Adipose tissue (tissue), 3 donors: Measurements from ENCODE around the gene GAS2L3. TPM values are rescaled to one million over a fixed set of nuclear protein-coding genes. Genes with fewer than 3 reads are reported as not detected.
"Not testable (repeated sequence)": the region's sequence is repeated elsewhere in the genome, so short reads cannot be mapped to it uniquely, and the experiment has no call there.

Experiments used
- H3K27ac ChIP-seq: one replicate; pipeline ENCODE4 v1.5.1; 2013; ENCODE audit warnings: low read depth, low read length
- WGBS, 3 donors: extraction: QIAGEN DNeasy Blood & Tissue Kit; methylation state at CpG; one replicate each; pipeline ENCODE4 v1.1.7; 2013; 5-methylcytosine and 5-hydroxymethylcytosine counted together
- polyA plus RNA-seq, 3 donors: library from polyadenylated mRNA; stranded (reverse); fragments of 200-250 nt; gene quantifications; one replicate each; pipeline ENCODE4 v1.2.3, GENCODE V29; 2013
- donor health status: healthy with polysubstance abuse.
- donor health status: Bipolar disorder and iron deficiency.
- donor health status: healthy.

The GAS2L3 gene
- polyA plus RNA-seq, 3 donors: 0.35 to 1.4 (median 0.90) TPM

- H3K27ac ChIP-seq: not testable (repeated sequence)
- WGBS, 3 donors: 40 to 94% (median 91%) methylated on average over 11 of the region's 11 CpGs
These were observed 59.8 kb downstream of the GAS2L3 start for GRCh38 chr12:100633082-100633785.

GRCh38 chr12:100643246-100643645 is 69.8 kb downstream of the GAS2L3 start:
- no peak overlapping the region for H3K27ac ChIP-seq
- WGBS, 3 donors: 85 to 92% (median 89%) methylated on average over 6 of the region's 6 CpGs

GRCh38 chr12:100646896-100647295 is 73.4 kb downstream of the GAS2L3 start:
- 76 to 88% (median 80%) methylated on average over 8 of the region's 8 CpGs for WGBS, 3 donors
- no peak overlapping the region for H3K27ac ChIP-seq

- 76 to 80% (median 80%) methylated on average over 3 of the region's 3 CpGs for WGBS, 3 donors
- no peak overlapping the region for H3K27ac ChIP-seq
These were observed 77.6 kb downstream of the GAS2L3 start for GRCh38 chr12:100651108-100651507.

- 71 to 79% (median 77%) methylated on average over 4 of the region's 4 CpGs for WGBS, 3 donors
- no peak overlapping the region for H3K27ac ChIP-seq
These were observed 78.2 kb downstream of the GAS2L3 start for GRCh38 chr12:100651694-100652093.

GRCh38 chr12:100652488-100652887 is 79.0 kb downstream of the GAS2L3 start:
- 57 to 80% (median 73%) methylated on average over 3 of the region's 3 CpGs for WGBS, 3 donors
- no peak overlapping the region for H3K27ac ChIP-seq

GRCh38 chr12:100656141-100656540 is 82.7 kb downstream of the GAS2L3 start:
- H3K27ac ChIP-seq: no peak overlapping the region
- 60 to 68% (median 67%) methylated on average over 4 of the region's 4 CpGs for WGBS, 3 donors

GRCh38 chr12:100656856-100657255 is 83.4 kb downstream of the GAS2L3 start:
- no peak overlapping the region for H3K27ac ChIP-seq

GRCh38 chr12:100661300-100661951 is 87.9 kb downstream of the GAS2L3 start:
- H3K27ac ChIP-seq: no peak overlapping the region
- 46 to 47% (median 46%) methylated on average over 6 of the region's 6 CpGs for WGBS, 3 donors

- no peak overlapping the region for H3K27ac ChIP-seq
- WGBS, 3 donors: 56 to 67% (median 61%) methylated on average over 2 of the region's 2 CpGs
These were observed 93.1 kb downstream of the GAS2L3 start for GRCh38 chr12:100666588-100666987.

- H3K27ac ChIP-seq: no peak overlapping the region
- 30 to 37% (median 33%) methylated on average over 9 of the region's 9 CpGs for WGBS, 3 donors
These were observed 95.6 kb downstream of the GAS2L3 start for GRCh38 chr12:100668945-100669536.

GRCh38 chr12:100669922-100670321 is 96.4 kb downstream of the GAS2L3 start:
- H3K27ac ChIP-seq: no peak overlapping the region
- WGBS, 3 donors: 73 to 76% (median 75%) methylated on average over 4 of the region's 4 CpGs

GRCh38 chr12:100671396-100672074 is 98.1 kb downstream of the GAS2L3 start:
- WGBS, 3 donors: 68 to 72% (median 71%) methylated on average over 7 of the region's 7 CpGs
- H3K27ac ChIP-seq: no peak overlapping the region

GRCh38 chr12:100672075-100672592 is 98.7 kb downstream of the GAS2L3 start:
- whole genome bisulfite sequencing, 3 donors: 58 to 80% (median 75%) methylated on average over 2 of the region's 2 CpGs
- H3K27ac ChIP-seq: no peak overlapping the region

- WGBS, 3 donors: 45 to 66% (median 63%) methylated on average over 7 of the region's 7 CpGs
- H3K27ac ChIP-seq: no peak overlapping the region
These were observed 100.8 kb downstream of the GAS2L3 start for GRCh38 chr12:100674036-100674888.
